GM19463 (cell line): ENCODE data around the gene LGI4.

Experiments used
- ATAC-seq: cut with Tn5 transposase; IDR thresholded peaks from one replicate; pipeline ENCODE4 v1.9.1; 2021; ENCODE audit warnings: mild to moderate bottlenecking, moderate library complexity; ENCODE audit not compliant: unreplicated experiment

LGI4 gene

GRCh38 chr19:35134601-35135242 lies at the start of gene LGI4:
Gene LGI4, minus strand, starts transcription at chr19:35135059. Its CDS starts 379 bp downstream, at chr19:35134680.
- no peak for ATAC-seq

- no peak for ATAC-seq
Measured at GRCh38 chr19:35184267-35184666, 49.4 kb upstream of the LGI4 start.

DNA sequence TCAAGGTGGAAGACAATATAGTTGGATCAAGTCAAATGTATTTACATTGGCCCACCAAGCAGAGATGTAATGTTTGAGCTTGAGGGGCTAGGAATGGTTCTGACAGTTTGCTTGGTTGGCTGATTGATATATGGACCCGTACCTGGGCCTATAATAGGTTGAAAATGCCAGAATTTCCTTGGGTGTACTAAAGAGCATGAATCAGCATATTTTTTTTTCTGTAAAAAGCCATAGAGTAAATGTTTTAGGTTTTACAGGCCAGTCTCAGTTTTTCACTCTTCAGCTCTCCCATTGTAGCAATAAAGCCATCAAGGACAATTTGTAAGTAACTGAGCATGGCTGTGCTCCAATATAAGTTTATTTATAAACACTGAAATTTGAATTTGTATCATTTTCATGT lies 46.5 kb upstream of the LGI4 start:
- no peak for ATAC-seq

GRCh38 chr19:35179830-35180229 lies 45.0 kb upstream of the LGI4 start:
- ATAC-seq, result no peak

DNA sequence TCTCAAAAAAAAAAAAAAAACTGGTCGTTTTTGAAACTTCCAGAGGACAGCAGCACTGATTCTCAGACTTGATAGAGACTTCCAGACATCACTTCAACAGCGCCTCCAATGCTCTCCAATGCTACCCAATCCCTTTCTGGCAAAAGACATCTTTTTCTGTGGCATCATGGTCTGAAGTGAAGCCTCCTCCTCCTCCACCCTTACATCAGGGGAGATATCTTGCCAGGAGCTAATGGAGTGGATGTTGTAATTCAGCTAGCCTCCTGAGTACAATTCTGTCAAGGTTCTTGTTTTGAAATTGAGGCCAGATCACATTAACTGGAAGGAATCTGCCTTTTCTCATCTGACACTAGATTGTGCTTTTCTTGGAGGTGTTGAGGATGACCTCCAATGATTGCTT lies 43.8 kb upstream of the LGI4 start:
- no peak for ATAC-seq

DNA sequence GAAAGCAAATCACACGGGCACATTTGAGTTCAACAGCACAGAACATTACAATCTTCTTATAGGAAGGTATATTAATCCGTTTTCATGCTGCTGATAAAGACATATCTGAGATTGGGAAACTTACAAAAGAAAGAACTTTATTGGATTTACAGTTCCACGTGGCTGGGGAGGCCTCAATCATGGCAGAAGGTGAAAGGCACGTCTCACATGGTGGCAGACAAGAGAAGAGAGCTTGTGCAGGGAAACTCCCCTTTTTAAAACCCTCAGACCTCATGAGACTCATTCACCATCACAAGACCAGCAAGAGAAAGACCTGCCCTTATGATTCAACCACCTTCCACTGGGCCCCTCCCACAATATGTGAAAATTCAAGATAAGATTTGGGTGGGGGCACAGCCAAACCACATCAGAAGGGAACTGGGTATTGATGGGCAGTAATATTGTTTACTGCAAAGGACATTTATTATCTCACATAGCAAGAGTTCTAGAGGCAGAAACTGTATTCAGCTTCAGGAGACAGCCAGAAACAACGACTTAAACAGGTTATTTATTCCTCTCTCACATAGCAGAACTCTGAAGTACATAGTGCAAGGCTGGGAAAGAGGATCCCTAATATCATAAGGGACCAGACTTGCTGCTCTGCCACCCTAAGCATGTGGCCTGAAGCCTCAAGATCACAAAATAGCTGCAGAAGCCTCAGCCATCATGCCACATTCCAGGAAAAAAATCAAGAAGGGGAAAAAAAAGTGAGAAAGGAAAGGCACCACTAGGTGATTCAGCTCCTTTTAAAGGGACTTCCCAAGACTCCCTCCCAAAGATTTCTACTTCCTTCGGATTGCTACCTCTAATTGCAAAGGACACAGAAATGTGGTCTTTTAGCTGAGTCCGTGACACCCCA lies 42.8 kb upstream of the LGI4 start:
- no peak for ATAC-seq

- ATAC-seq, result no peak
Measured at GRCh38 chr19:35176181-35176570, 41.3 kb upstream of the LGI4 start.

DNA sequence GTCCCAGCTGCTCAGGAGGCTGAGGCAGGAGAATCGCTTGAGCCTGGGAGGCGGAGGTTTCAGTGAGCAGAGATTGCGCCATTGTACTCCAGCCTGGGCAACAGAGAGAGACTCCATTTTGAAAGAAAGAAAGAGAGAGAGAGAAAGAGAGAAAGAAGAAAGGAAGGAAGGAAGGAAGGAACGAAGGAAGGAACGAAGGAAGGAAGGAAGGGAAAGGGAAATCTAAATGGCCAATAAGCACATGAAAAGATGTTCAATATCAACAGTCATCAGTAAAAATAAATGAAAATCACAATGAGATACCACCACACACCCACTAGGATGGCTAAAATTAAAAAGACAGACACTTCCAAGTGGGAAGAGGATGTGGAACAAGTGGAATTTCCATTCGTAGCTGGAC lies 39.4 kb upstream of the LGI4 start:
- ATAC-seq, result no peak

DNA sequence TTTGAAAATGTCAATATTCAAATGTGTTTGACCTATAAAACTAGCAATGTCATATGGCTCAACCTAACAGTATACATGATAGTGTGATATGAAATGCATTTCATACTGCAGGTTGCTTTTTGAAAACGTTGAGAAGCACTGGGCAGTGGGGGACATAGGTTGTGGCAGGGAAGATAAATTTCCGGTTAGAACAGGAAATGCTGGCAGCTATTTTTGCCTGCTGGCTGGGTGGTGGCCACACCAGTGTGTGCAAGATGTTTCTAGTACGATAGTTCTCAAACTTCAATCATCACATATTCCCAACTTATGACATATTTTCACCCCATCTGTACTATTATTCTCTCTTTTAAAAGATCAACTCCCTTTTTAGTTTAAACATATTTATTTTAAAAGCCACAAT lies 36.9 kb upstream of the LGI4 start:
- ATAC-seq, result no peak

DNA sequence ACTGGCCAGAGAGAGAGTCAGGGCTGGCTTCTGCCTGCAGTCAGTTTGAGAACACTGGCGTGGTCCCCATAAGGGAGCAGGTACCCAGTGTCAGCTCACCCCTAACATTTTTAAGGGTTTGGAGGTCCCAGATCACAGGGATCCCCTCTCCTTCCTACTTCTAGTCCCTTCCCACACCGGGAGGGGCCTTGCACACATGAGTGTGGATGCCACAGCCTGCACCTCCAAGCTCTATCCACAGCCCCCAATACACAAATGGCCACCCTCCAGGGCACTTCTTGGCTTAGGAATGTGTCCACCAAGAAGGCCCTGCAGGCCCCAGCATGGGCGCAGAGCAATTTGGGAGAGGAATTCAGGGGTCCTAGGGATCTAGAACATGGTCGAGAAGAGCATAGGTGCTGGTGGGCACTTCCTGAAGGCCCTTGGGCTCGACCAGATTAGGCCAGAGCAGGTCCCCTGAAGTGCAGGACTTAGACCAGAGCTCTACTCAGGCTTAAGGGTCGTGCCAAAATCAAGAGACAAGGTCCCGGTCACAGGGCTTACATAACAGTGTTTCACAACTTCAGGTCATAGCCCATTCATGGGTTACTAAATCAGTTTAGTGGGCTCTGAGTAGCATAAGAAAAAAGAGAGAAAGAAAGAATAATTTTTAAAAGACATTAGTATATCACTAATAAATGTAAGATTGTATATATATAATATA lies 35.7 kb upstream of the LGI4 start:
- no peak for ATAC-seq

DNA sequence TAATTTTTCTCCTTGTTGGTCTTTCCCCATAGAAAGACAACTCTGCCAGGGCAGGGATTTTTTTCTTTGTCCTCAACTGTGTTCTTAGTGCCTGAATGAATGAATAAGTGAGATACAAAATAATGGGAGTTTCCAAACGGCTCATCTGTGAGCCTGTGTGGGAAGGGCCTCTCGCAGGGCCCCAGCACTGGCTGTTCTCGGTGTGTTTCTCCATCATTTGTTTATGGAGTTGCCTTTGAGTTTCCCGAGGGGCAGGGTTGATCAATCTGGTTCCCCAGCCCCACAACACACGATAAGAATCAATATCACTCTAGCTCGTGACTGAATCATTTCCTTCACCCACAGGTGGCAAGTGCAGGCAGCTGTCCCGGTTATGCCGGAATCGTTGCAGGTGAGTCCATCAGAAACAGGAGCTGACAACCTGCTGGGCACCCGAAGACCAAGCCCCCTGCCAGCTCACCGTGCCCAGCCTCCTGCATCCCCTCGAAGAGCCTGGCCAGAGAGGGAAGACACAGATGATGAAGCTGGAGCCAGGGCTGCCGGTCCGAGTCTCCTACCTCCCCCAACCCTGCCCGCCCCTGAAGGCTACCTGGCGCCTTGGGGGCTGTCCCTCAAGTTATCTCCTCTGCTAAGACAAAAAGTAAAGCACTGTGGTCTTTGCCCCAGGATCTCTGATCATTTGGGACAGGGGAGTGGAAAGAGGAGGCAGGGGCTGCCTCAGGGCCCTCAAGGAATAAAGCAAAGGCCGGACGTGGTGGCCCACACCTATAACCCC lies 34.5 kb upstream of the LGI4 start:
- ATAC-seq, result no peak

DNA sequence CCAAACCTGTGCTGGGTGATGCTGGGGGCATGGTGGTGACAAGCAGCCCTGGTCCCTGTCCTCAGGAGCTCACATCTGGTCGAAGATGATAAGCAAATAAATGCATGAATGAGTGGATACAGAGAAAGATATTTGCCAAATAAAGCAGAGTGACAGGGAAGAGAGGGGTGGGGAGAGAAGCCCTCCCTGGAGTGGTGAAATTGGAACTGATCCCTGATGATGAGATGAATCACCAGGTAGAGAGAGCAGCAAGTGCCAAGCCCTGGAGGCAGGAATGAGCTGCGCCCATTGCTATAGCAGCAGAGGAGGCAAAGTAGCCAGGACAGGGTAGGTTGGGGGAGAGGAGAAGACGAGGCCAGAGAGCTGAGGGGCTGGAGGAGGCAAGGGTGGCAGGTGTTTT lies 33.3 kb upstream of the LGI4 start:
- no peak for ATAC-seq

GRCh38 chr19:35167251-35168119 lies 32.6 kb upstream of the LGI4 start:
- ATAC-seq, result no peak

GRCh38 chr19:35166100-35167063 lies 31.5 kb upstream of the LGI4 start:
- ATAC-seq, result no peak

GRCh38 chr19:35165200-35166058 lies 30.6 kb upstream of the LGI4 start:
- no peak for ATAC-seq

DNA sequence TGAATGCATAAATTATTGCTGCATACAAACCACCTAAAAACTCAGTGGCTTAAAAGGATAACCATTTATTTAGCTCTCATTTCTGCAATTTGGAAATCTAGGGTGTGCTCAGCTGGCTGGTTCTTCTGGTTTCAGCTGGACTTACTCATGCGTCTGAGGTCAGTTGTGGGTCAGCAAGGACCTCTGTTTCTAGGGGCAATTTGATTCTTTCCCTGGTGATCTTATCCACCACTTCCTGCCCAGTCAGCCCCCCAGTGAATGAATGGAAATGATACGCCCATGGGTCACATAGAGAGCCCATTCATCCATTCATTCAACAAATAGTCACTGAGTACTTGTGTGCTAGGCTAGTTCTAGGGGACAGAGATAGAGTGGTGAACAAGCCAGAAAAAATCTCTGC lies 29.6 kb upstream of the LGI4 start:
- ATAC-seq, result no peak

DNA sequence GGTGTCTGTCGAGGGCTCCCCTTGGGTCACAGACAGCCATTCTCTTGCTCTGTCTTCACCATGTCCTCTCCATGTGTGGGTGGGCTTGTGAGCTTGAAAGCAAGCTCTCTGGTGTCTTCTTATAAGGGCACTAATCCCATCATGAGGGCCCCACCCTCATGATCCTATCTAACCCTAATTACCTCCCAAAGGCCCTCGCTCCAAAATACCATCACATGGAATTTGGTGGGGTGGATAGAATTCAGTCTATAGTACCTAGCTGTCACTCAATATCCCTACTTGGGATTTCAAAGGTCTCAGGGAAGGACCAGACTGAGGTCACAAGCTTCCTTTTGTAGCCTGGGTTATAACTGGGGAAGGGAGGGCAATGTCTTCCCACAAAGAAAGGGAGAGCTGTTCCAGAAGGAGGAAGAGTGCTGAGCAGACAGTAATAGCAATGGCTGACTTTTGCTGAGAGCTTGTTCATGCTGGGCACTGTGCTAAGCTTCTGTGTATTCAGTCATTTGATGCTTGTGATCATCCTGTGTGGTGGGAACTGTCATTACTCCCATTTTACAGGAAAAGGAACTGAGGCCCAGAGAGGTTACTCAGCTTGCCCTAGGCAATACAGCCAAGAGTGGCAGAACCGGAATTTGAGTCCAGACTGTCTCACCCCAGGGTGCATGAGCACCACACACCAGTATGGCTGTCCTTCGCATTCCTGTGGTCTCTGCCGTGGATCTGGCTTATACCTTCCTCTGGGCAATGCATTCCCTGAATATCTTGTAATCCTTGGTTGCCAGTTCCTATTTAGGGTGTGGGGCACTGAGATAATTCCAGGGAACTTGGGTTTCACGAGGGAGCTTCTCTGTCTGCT lies 27.8 kb upstream of the LGI4 start:
- ATAC-seq, result no peak
